Upper lobe of left lung (tissue), 6 donors: ENCODE measurements around the gene IKZF2. TPM values are rescaled to one million over a fixed set of nuclear protein-coding genes. Genes with fewer than 3 reads are reported as not detected.

Experiments used
- ATAC-seq, 2 donors: fragments of 200-7000 bp; cut with Tn5 transposase; one replicate each; pipeline ENCODE4 v1.9.1; 2022; ENCODE audit warnings: mild to moderate bottlenecking in 2 of 2, moderate library complexity in 2 of 2; ENCODE audit not compliant: low FRiP score in 2 of 2
- DNase-seq, 2 donors: peaks; one replicate each; pipeline ENCODE4 v3.0.0-alpha.2; 2019 to 2020
- H3K27ac ChIP-seq, 4 donors: fragments of 200-600 bp; sonication (generic); one replicate each; pipeline ENCODE4 v1.5.1; 2016 to 2019
- H3K27me3 ChIP-seq, 4 donors: fragments of 200-600 bp; sonication (generic); one replicate each; pipeline ENCODE4 v1.5.1; 2017 to 2019
- H3K36me3 ChIP-seq, 4 donors: fragments of 200-600 bp; sonication (generic); one replicate each; pipeline ENCODE4 v1.5.1; 2016 to 2019
- H3K4me1 ChIP-seq, 4 donors: fragments of 200-600 bp; sonication (generic); one replicate each; pipeline ENCODE4 v1.5.1; 2018 to 2019
- H3K4me3 ChIP-seq, 4 donors: fragments of 200-600 bp; sonication (generic); one replicate each; pipeline ENCODE4 v1.5.1; 2017 to 2019; ENCODE audit warnings: mild to moderate bottlenecking in 2 of 4, moderate library complexity in 1 of 4
- H3K9me3 ChIP-seq, 4 donors: fragments of 200-600 bp; sonication (generic); one replicate each; pipeline ENCODE4 v1.5.1; 2018 to 2019
- EP300 ChIP-seq, 4 donors: sonication (generic); formaldehyde crosslinking; IDR thresholded peaks; one replicate each; pipeline ENCODE4 v1.5.1; 2017; ENCODE audit warnings: antibody characterized with exemption in 4 of 4, control low read depth in 2 of 4
- POLR2A ChIP-seq, 4 donors: fragments of 450-650 bp; IDR thresholded peaks; one replicate each; pipeline ENCODE4 v1.5.1; 2016 to 2017; ENCODE audit warnings: antibody characterized with exemption in 4 of 4, mild to moderate bottlenecking in 2 of 4
- POLR2AphosphoS5 ChIP-seq, 2 donors: sonication (generic); formaldehyde crosslinking; IDR thresholded peaks; one replicate each; pipeline ENCODE4 v1.5.1; 2017; ENCODE audit warnings: antibody characterized with exemption in 2 of 2
- WGBS, 2 donors: methylation state at CpG; one replicate each; pipeline ENCODE4 v1.1.5; 2017 to 2018; 5-methylcytosine and 5-hydroxymethylcytosine counted together
- total RNA-seq, 6 donors: library from RNA; depleted of rRNA in 4 of 6; stranded (reverse); fragments of >200 nt in 4 of 6; gene quantifications; one replicate each; pipeline versions ENCODE4 v1.1.0 to v1.2.1, GENCODE V29; 2016 to 2021
- TF ChIP-seq, protein P1 (sequence below), 6 experiments: fragments of 450-650 bp in 4 of 6; fragments of 200-600 bp in 2 of 6; sonication (generic) in 2 of 6; IDR thresholded peaks; one replicate each; pipeline ENCODE4 v1.5.1; 2016 to 2019; ENCODE audit warnings: antibody characterized with exemption in 6 of 6
- donor health status: DM: no; HTN: no; CAD: no; lungs with moderate emphysema.
- donor health status: DM: no; HTN: yes; CAD: no; lungs with severe emphysema.

The IKZF2 gene
- total RNA-seq, 6 donors from 2014 or later = 10.4 to 35.7 (median 13.5) TPM

DNA sequence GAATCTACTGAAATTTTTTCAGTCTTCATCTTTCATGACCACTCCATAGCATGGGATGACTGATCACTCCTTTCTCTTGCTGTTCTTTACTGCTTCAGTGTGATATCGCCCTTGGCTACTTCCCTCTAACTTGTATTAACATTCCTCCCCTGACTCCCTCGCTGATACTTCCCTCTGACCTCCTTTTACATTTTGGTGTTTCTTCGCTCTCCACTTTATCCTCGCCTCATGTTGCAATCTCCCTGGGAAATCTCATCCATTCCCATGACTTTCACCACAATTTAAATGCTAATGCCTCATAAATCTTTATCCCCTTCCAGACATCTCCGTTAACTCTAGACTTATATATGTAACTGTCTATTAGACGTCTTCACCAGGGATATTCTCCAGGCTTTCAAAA, 167.3 kb downstream of the IKZF2 start:
- H3K27ac ChIP-seq = no peak overlapping the region
- no peaks in the 10 kb centered on the region for H3K9me3 ChIP-seq
- 75 to 79% methylated on average over 6 of the region's 6 CpGs for WGBS, 2 donors
- ATAC-seq (no peak), DNase-seq (no peak)
- no peak overlapping the region for H3K4me3 ChIP-seq
- H3K4me1 ChIP-seq = no peaks in the 10 kb centered on the region
- H3K36me3 ChIP-seq = no peaks in the 10 kb centered on the region
- TF ChIP-seq POLR2A (IDR thresholded peaks at IDR 0.05) (no peak), EP300 (IDR thresholded peaks at IDR 0.05) (no peak), POLR2AphosphoS5 (IDR thresholded peaks at IDR 0.05) (no peak)
- TF ChIP-seq, protein P1, sequence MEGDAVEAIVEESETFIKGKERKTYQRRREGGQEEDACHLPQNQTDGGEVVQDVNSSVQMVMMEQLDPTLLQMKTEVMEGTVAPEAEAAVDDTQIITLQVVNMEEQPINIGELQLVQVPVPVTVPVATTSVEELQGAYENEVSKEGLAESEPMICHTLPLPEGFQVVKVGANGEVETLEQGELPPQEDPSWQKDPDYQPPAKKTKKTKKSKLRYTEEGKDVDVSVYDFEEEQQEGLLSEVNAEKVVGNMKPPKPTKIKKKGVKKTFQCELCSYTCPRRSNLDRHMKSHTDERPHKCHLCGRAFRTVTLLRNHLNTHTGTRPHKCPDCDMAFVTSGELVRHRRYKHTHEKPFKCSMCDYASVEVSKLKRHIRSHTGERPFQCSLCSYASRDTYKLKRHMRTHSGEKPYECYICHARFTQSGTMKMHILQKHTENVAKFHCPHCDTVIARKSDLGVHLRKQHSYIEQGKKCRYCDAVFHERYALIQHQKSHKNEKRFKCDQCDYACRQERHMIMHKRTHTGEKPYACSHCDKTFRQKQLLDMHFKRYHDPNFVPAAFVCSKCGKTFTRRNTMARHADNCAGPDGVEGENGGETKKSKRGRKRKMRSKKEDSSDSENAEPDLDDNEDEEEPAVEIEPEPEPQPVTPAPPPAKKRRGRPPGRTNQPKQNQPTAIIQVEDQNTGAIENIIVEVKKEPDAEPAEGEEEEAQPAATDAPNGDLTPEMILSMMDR (IDR thresholded peaks at IDR 0.05) = no peak
- H3K27me3 ChIP-seq = no peaks in the 10 kb centered on the region

DNA sequence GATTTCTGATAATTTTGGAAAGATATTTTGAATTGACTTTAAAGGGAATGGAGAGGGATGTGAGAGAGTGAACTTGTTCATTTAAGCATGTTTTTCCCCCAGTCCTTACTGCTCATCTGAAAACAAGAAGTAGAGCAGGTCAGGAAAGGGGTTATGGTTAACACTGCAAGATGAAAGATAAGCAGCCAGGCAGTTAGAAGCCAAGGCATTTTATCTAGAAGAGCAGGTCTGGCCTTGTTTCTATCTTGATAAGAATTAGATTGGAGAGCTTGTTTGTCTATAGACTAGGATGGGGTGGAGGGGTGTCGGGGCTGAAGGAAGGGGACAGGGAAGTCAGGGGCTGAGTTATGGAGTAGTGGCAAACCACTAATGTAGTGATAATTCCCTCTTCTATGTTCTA, 171.6 kb downstream of the IKZF2 start:
- no peaks in the 10 kb centered on the region for H3K27me3 ChIP-seq
- DNase-seq = no peak
- H3K36me3 ChIP-seq = no peaks in the 10 kb centered on the region
- 0 to 6% methylated on average over 1 of the region's 1 CpG for WGBS, 2 donors
- no peak for ATAC-seq
- H3K9me3 ChIP-seq = no peaks in the 10 kb centered on the region
- no peaks in the 10 kb centered on the region for H3K4me1 ChIP-seq
- TF ChIP-seq, protein P1 (IDR thresholded peaks at IDR 0.05) = no peak
- no peak for TF ChIP-seq POLR2AphosphoS5 (IDR thresholded peaks at IDR 0.05)
- H3K27ac ChIP-seq = no peak overlapping the region
- H3K4me3 ChIP-seq = no peak overlapping the region

DNA sequence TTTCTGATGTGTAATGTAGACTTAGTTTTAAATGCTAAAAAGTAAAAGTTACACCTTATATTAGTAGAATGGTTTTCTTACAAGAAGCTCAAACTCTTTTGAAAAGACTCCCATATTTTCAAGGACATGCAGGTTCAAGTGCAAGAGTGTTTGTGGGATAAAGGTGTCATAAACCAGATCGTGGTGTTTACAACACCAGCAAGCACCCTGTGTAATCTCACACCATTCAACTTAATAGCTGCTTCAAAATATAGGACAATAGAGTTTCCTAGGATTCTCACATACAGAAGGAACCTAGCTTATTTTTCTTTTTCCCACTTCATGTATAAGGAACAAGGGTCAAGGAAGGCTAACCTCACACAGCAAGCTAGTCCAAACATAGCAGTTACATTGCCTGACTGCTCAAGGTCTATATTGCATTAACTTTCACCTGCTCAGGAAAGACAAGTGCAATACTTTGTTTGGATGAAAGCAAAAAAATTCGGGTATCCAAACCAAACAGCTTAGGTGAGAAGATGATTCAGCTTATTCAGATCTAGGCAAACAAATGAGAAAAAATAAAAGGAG, 172.3 kb downstream of the IKZF2 start:
- TF ChIP-seq, protein P1 (IDR thresholded peaks at IDR 0.05) = no peak
- no peak for TF ChIP-seq POLR2AphosphoS5 (IDR thresholded peaks at IDR 0.05)
- TF ChIP-seq POLR2A (IDR thresholded peaks at IDR 0.05) = no peak
- no peak for TF ChIP-seq EP300 (IDR thresholded peaks at IDR 0.05)
- H3K4me1 ChIP-seq = no peaks in the 10 kb centered on the region
- ATAC-seq (no peak), DNase-seq (no peak)
- 17 to 25% methylated on average over 2 of the region's 2 CpGs for WGBS, 2 donors
- no peaks in the 10 kb centered on the region for H3K27me3 ChIP-seq
- no peaks in the 10 kb centered on the region for H3K9me3 ChIP-seq
- H3K4me3 ChIP-seq = no peak overlapping the region
- H3K36me3 ChIP-seq = no peaks in the 10 kb centered on the region
- H3K27ac ChIP-seq = no peak overlapping the region

DNA sequence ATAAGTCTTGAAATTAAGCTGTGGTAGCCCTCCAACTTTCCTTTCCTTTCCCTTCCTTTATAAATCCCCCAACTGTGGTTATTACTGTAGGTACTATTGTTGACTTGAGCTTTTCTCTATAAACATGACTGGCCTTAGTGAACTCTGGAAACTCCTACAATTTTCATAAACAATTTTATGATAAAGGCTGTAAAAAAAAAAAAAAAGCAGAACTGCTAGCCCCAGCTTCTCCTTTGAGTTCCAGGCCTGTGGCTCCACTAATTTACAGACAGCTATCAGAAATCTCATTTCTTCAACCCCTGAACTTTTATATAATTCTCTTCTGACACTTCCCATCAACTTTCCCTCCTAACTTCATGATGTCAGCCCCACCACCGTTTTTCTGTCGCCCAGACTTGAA, 174.3 kb downstream of the IKZF2 start:
- Histone ChIP-seq H3K27me3 (no peaks in the 10 kb centered on the region), H3K4me1 (no peaks in the 10 kb centered on the region), H3K4me3 (no peak overlapping the region), H3K9me3 (no peaks in the 10 kb centered on the region), H3K27ac (no peak overlapping the region), H3K36me3 (no peaks in the 10 kb centered on the region)
- DNase-seq (no peak), ATAC-seq (no peak)
- TF ChIP-seq, protein P1 (IDR thresholded peaks at IDR 0.05) = no peak
- TF ChIP-seq POLR2AphosphoS5 (IDR thresholded peaks at IDR 0.05) = no peak
- TF ChIP-seq POLR2A (IDR thresholded peaks at IDR 0.05) = no peak
- TF ChIP-seq EP300 (IDR thresholded peaks at IDR 0.05) = no peak
- WGBS, 2 donors = 60 to 79% methylated on average over 2 of the region's 2 CpGs

DNA sequence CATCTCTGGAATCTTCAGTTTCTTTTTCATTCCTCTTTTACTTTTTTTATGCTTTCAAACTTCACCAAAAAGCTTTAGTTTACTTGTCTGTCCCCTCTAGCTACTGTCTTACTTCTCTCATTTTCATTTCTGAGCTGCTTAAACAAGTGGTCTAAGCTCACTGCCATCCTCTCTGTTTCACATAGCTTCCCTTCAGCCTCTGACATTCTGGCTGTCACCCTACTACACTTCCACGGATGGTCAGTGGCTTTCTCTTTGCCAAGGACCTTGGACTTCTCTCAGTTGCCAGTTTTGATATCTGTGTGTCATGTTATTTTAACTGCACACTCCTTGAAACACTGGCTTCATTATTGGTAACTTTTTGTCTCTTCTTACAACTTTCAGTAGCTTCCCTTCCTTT, 176.1 kb downstream of the IKZF2 start:
- TF ChIP-seq, protein P1 (IDR thresholded peaks at IDR 0.05) = no peak
- TF ChIP-seq EP300 (IDR thresholded peaks at IDR 0.05) = no peak
- no peak for TF ChIP-seq POLR2AphosphoS5 (IDR thresholded peaks at IDR 0.05)
- TF ChIP-seq POLR2A (IDR thresholded peaks at IDR 0.05) = no peak
- DNase-seq (no peak), ATAC-seq (peak; percentile 26 to 31)
- 33 to 43% methylated on average over 1 of the region's 1 CpG for WGBS, 2 donors
- Histone ChIP-seq H3K36me3 (no peaks in the 10 kb centered on the region), H3K4me3 (no peak overlapping the region), H3K4me1 (no peaks in the 10 kb centered on the region), H3K27me3 (no peaks in the 10 kb centered on the region), H3K9me3 (no peaks in the 10 kb centered on the region), H3K27ac (no peak overlapping the region)
